ENCODE results near the gene TEX261.

GRCh38 chr2:70985283-70985688 lies 9.4 kb downstream of the TEX261 start:
- TF ChIP-seq, protein P1, sequence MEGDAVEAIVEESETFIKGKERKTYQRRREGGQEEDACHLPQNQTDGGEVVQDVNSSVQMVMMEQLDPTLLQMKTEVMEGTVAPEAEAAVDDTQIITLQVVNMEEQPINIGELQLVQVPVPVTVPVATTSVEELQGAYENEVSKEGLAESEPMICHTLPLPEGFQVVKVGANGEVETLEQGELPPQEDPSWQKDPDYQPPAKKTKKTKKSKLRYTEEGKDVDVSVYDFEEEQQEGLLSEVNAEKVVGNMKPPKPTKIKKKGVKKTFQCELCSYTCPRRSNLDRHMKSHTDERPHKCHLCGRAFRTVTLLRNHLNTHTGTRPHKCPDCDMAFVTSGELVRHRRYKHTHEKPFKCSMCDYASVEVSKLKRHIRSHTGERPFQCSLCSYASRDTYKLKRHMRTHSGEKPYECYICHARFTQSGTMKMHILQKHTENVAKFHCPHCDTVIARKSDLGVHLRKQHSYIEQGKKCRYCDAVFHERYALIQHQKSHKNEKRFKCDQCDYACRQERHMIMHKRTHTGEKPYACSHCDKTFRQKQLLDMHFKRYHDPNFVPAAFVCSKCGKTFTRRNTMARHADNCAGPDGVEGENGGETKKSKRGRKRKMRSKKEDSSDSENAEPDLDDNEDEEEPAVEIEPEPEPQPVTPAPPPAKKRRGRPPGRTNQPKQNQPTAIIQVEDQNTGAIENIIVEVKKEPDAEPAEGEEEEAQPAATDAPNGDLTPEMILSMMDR (IDR thresholded peaks at IDR 0.05): no peak
- no peak for TF ChIP-seq POLR2A (IDR thresholded peaks at IDR 0.05)

Measured in Peyer's patch (tissue), 4 donors.